Endothelial cell of umbilical vein (primary cell): Measurements from ENCODE around the gene ELANE. TPM values are rescaled to one million over a fixed set of nuclear protein-coding genes. Genes with fewer than 3 reads are reported as not detected.

Experiments
- BruUV-seq: library from RNA; stranded (reverse); fragments of 400-500 nt; replicated peaks from 2 replicates; lab custom pipeline; 2021; lab: Mats Ljungman, UMichigan
- CTCF ChIA-PET: fragments of 300-600, 350-600 bp; sonication (Branson Sonifier 250); formaldehyde crosslinking; loops from one replicate; lab custom pipeline; 2021; ENCODE audit warnings: antibody characterized with exemption, inconsistent platforms; lab: Charles Lee
- POLR2A ChIA-PET: fragments of 300-600, 350-600 bp; sonication (Branson Sonifier 250); formaldehyde crosslinking; loops from one replicate; lab custom pipeline; 2021; ENCODE audit warnings: antibody characterized with exemption, inconsistent platforms; lab: Charles Lee
- DNase-seq: peaks from one replicate; pipeline ENCODE4 v3.0.0-alpha.2; 2011; ENCODE audit warnings: low read depth, low spot score
- FAIRE-seq: peaks from 2 replicates; lab custom pipeline; 2011; peaks lifted over from hg19 to GRCh38; lab: Jason Lieb, UNC
- H2AFZ ChIP-seq: 2 replicates; pipeline ENCODE4 v1.6.0; 2012; ENCODE audit warnings: low read depth, low read length, control low read depth, inconsistent platforms
- H3K27ac ChIP-seq: 2 replicates; pipeline ENCODE4 v1.5.1; 2011; ENCODE audit warnings: low read depth, mild to moderate bottlenecking, control low read depth, low read length, moderate library complexity; ENCODE audit not compliant: insufficient read depth
- H3K27me3 ChIP-seq, 2 experiments: 2 replicates each; pipeline versions ENCODE4 v1.6.0 to v1.6.1; 2011; ENCODE audit warnings: low read length in 2 of 2, mixed read lengths in 1 of 2; ENCODE audit not compliant: control insufficient read depth in 2 of 2, insufficient read depth in 2 of 2
- H3K36me3 ChIP-seq, 2 experiments: 2 replicates in 1 of 2; 3 replicates in 1 of 2; pipeline ENCODE4 v1.5.1; 2011; ENCODE audit warnings: low read length in 2 of 2, mild to moderate bottlenecking in 1 of 2, moderate library complexity in 1 of 2; ENCODE audit not compliant: control insufficient read depth in 2 of 2, insufficient read depth in 2 of 2; ENCODE audit errors: extremely low read depth in 1 of 2
- H3K4me1 ChIP-seq: 3 replicates; pipeline ENCODE4 v1.5.1; 2011; ENCODE audit warnings: mild to moderate bottlenecking, low read length; ENCODE audit not compliant: control insufficient read depth, insufficient read depth; ENCODE audit errors: extremely low read depth
- H3K4me2 ChIP-seq: 2 replicates; pipeline ENCODE4 v1.6.1; 2011; ENCODE audit warnings: low read length, control low read depth, mixed read lengths; ENCODE audit not compliant: insufficient read depth
- H3K4me3 ChIP-seq, 3 experiments: fragments of 200-600 bp in 1 of 3; sonication (generic), shearing (Covaris generic) in 1 of 3; replicated peaks in 1 of 3; 2 replicates each; pipeline ENCODE4 v1.5.1; 2011 to 2016; ENCODE audit warnings: control low read depth in 3 of 3, low read length in 3 of 3, mild to moderate bottlenecking in 2 of 3, inconsistent platforms in 1 of 3, low read depth in 1 of 3, moderate library complexity in 1 of 3; ENCODE audit not compliant: insufficient read depth in 1 of 3
- H3K79me2 ChIP-seq: 2 replicates; pipeline ENCODE4 v1.6.0; 2012; ENCODE audit warnings: low read length, inconsistent platforms; ENCODE audit not compliant: control insufficient read depth, insufficient read depth
- H3K9ac ChIP-seq: replicated peaks from 2 replicates; pipeline ENCODE3; 2011; ENCODE audit warnings: low read length, control low read depth; ENCODE audit not compliant: insufficient read depth; ENCODE audit errors: extremely low read depth
- H3K9me1 ChIP-seq: replicated peaks from 3 replicates; pipeline ENCODE4 v1.6.0; 2011; ENCODE audit warnings: mild to moderate bottlenecking, low read length; ENCODE audit not compliant: control insufficient read depth, insufficient read depth; ENCODE audit errors: extremely low read depth
- H3K9me3 ChIP-seq: replicated peaks from 2 replicates; pipeline ENCODE4 v1.5.1; 2012; ENCODE audit warnings: low read length, inconsistent platforms; ENCODE audit not compliant: control insufficient read depth, insufficient read depth
- H4K20me1 ChIP-seq: replicated peaks from 2 replicates; pipeline ENCODE3; 2011; ENCODE audit warnings: mild to moderate bottlenecking, low read length; ENCODE audit not compliant: control insufficient read depth, insufficient read depth; ENCODE audit errors: extremely low read depth
- EZH2 ChIP-seq: IDR thresholded peaks from 2 replicates; pipeline ENCODE4 v1.6.1; 2012; ENCODE audit warnings: borderline replicate concordance, low read depth, mild to moderate bottlenecking, moderate library complexity, low read length, inconsistent platforms; ENCODE audit not compliant: severe bottlenecking
- FOS ChIP-seq: IDR thresholded peaks from 2 replicates; pipeline ENCODE4 v1.6.1; 2011; ENCODE audit warnings: mild to moderate bottlenecking, low read length, moderate library complexity, borderline replicate concordance; ENCODE audit not compliant: insufficient read depth
- GATA2 ChIP-seq: IDR thresholded peaks from 2 replicates; pipeline ENCODE4 v1.7.0; 2011; ENCODE audit warnings: low read depth, mild to moderate bottlenecking, moderate library complexity, mixed read lengths, low read length; ENCODE audit not compliant: insufficient read length, insufficient read depth
- JUN ChIP-seq: IDR thresholded peaks from 2 replicates; pipeline ENCODE4 v1.6.1; 2011; ENCODE audit warnings: borderline replicate concordance, low read depth; ENCODE audit not compliant: insufficient read length, insufficient read depth
- MYC ChIP-seq: IDR thresholded peaks from one replicate; pipeline ENCODE4 v1.6.1; 2011; ENCODE audit warnings: mild to moderate bottlenecking, low read depth, low read length
- POLR2A ChIP-seq: IDR thresholded peaks from 2 replicates; pipeline ENCODE4 v1.6.1; 2012; ENCODE audit warnings: low read depth, mild to moderate bottlenecking, control low read depth, low read length
- POLR2AphosphoS5 ChIP-seq: IDR thresholded peaks from 2 replicates; pipeline ENCODE4 v1.6.1; 2012; ENCODE audit warnings: low read depth, mild to moderate bottlenecking, control low read depth, low read length, moderate library complexity; ENCODE audit not compliant: insufficient read depth
- dilution Hi-C: fragments of 300-500 bp; cut with MboI; formaldehyde crosslinking; loops from one replicate; pipeline ENCODE4 v1.15.0; 2019; ENCODE audit warnings: low sequenced_read_pairs; ENCODE audit not compliant: extremely low pct_ligation_motif_present
- intact Hi-C: fragments of 100-400 bp; cut with micrococcal nuclease; formaldehyde crosslinking; loops from one replicate; pipeline ENCODE4 v1.10.0; 2022
- polyA plus RNA-seq, 4 experiments: library from polyadenylated mRNA; depleted of rRNA in 3 of 4; stranded (reverse) in 3 of 4; unstranded in 1 of 4; fragments of >200 nt; gene quantifications; 2 replicates each; pipeline versions ENCODE4 v1.2.1 to v1.2.3, GENCODE V29; 2011 to 2012; ENCODE audit warnings: missing spikeins in 1 of 4
- total RNA-seq: library from RNA; stranded (reverse); gene quantifications from 2 replicates; pipeline ENCODE4 v1.2.3, GENCODE V29; 2021
- TF ChIP-seq, protein P1 (sequence below): IDR thresholded peaks from 2 replicates; pipeline ENCODE4 v1.6.1; 2011; ENCODE audit not compliant: insufficient read depth, insufficient read length
- TF ChIP-seq, protein P2 (sequence below), 2 donors: IDR thresholded peaks; 1 replicate in 1 of 2; 2 replicates in 1 of 2; pipeline ENCODE4 v1.5.1; 2011; ENCODE audit warnings: low read length in 2 of 2, mild to moderate bottlenecking in 2 of 2, moderate library complexity in 2 of 2, control low read depth in 1 of 2, inconsistent platforms in 1 of 2, low read depth in 1 of 2; ENCODE audit not compliant: insufficient read depth in 1 of 2; ENCODE audit errors: extremely low read depth in 1 of 2

The ELANE gene
- total and polyA plus RNA-seq, 2 donors (not counting 3 experiments of a cell fraction or from before 2014, with no cell fraction given) = not detected

- no TSS peak for BruUV-seq
- Histone ChIP-seq H3K4me1 (no peaks in the 10 kb centered on the region), H3K4me2 (no peak overlapping the region), H3K9me3 (no peaks in the 10 kb centered on the region), H3K9me1 (no peaks in the 10 kb centered on the region), H4K20me1 (no peaks in the 10 kb centered on the region), H3K27me3 (peaks cover 0 to 6% of the 10 kb centered on the region in 2 experiments), H2AFZ (no peak overlapping the region), H3K27ac (no peak overlapping the region), H3K4me3 (no peak overlapping the region), H3K79me2 (no peaks in the 10 kb centered on the region), H3K9ac (no peak overlapping the region), H3K36me3 (no peaks in the 10 kb centered on the region)
- ChIA-PET CTCF (no interaction called here), POLR2A (no interaction called here)
- intact Hi-C loops (no loop called here), dilution Hi-C loops (no loop called here)
- TF ChIP-seq MYC (no peak), POLR2A (no peak), EZH2 (peak; percentile 71)
- TF ChIP-seq, protein P1, sequence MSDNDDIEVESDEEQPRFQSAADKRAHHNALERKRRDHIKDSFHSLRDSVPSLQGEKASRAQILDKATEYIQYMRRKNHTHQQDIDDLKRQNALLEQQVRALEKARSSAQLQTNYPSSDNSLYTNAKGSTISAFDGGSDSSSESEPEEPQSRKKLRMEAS = no peak
- DNase-seq (no peak), FAIRE-seq (no peak)
Measured at GRCh38 chr19:843836-844545, 8.1 kb upstream of the ELANE start.

DNA sequence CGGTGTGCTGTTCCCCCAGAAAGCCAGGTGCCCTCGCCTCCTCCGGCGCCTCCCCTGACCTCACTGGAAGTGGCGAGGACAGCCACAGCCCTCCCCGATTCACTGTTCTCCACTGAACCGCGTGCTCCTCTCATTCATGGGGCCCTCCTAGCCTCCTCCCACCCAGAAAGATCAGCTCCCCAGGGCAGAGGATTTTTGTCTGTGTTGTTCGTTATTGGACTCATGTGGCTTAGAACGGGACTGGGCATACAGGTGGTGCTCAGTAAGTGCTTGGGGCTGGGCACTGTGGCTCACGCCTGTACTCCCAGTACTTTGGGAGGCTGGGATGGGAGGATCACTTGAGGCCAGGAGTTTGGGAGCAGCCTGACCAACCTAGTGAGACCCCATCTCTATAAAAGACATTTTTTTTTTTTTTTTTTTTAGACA, 7.5 kb upstream of the ELANE start:
- no peaks in the 10 kb centered on the region for H4K20me1 ChIP-seq
- CTCF ChIA-PET = no interaction called here
- H3K79me2 ChIP-seq = no peaks in the 10 kb centered on the region
- H3K4me3 ChIP-seq = no peak overlapping the region
- POLR2A ChIA-PET = no interaction called here
- no peak overlapping the region for H3K4me2 ChIP-seq
- H3K4me1 ChIP-seq = no peaks in the 10 kb centered on the region
- no TSS peak for BruUV-seq
- FAIRE-seq (no peak), DNase-seq (no peak)
- H3K9me1 ChIP-seq = no peaks in the 10 kb centered on the region
- dilution Hi-C loops = no loop called here
- no peaks in the 10 kb centered on the region for H3K9me3 ChIP-seq
- no peak overlapping the region for H2AFZ ChIP-seq
- H3K27me3 ChIP-seq = peaks cover 0 to 6% of the 10 kb centered on the region in 2 experiments
- intact Hi-C loops = no loop called here
- no peak for TF ChIP-seq POLR2AphosphoS5
- TF ChIP-seq, protein P1 = no peak
- no peak for TF ChIP-seq MYC
- TF ChIP-seq EZH2 = no peak
- no peak for TF ChIP-seq FOS
- no peak for TF ChIP-seq GATA2
- TF ChIP-seq, protein P2, sequence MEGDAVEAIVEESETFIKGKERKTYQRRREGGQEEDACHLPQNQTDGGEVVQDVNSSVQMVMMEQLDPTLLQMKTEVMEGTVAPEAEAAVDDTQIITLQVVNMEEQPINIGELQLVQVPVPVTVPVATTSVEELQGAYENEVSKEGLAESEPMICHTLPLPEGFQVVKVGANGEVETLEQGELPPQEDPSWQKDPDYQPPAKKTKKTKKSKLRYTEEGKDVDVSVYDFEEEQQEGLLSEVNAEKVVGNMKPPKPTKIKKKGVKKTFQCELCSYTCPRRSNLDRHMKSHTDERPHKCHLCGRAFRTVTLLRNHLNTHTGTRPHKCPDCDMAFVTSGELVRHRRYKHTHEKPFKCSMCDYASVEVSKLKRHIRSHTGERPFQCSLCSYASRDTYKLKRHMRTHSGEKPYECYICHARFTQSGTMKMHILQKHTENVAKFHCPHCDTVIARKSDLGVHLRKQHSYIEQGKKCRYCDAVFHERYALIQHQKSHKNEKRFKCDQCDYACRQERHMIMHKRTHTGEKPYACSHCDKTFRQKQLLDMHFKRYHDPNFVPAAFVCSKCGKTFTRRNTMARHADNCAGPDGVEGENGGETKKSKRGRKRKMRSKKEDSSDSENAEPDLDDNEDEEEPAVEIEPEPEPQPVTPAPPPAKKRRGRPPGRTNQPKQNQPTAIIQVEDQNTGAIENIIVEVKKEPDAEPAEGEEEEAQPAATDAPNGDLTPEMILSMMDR (IDR thresholded peaks at IDR 0.05; ENCODE audit: extremely low read depth in 1 of 2, insufficient read depth in 1 of 2, low read depth in 1 of 2, low read length in 2 of 2) = no peak
- TF ChIP-seq JUN = no peak
- TF ChIP-seq POLR2A = no peak
- no peak overlapping the region for H3K27ac ChIP-seq
- no peaks in the 10 kb centered on the region for H3K36me3 ChIP-seq
- no peak overlapping the region for H3K9ac ChIP-seq
